Measurements from ENCODE around the gene SLC17A5. TPM values are rescaled to one million over a fixed set of nuclear protein-coding genes. Genes with fewer than 3 reads are reported as not detected.
A peak's percentile ranks its signal among the peaks of the same experiment; 100 is the strongest.

The SLC17A5 gene
- total and polyA plus RNA-seq, 10 of the 15 experiments (the other 5 are each of a cell fraction or from before 2014, with no cell fraction given) = 2.3 to 7.2 (median 5.0) TPM

DNA sequence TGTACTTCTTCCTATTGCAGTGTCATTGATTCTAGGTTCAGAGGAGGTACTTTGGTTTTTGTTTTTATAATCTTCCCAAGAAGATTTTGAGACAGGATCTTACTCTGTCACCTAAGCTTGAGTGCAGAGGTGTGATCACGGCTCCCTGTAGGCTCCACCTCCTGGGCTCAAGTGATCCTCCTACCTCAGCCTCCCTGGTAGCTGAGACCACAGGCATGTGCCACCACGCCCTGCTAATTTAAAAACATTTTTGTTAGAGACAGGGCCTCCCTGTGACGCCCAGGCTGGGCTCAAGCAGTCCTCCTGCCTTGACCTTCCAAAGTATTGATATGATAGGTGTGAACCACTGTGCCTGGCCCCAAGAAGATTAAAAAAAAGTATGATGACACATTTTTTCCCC, 3.4 kb upstream of the SLC17A5 start:
- Histone ChIP-seq H3K36me3 (ENCODE audit: control insufficient read depth in 2 of 2, insufficient read depth in 2 of 2, low read length in 1 of 2) (no peaks in the 10 kb centered on the region), H3K4me1 (ENCODE audit: control insufficient read depth, insufficient read depth, low read length) (no peaks in the 10 kb centered on the region), H3K4me3 (no peak overlapping the region), H3K4me2 (ENCODE audit: control insufficient read depth, insufficient read depth) (no peak overlapping the region), H3K27ac (ENCODE audit: control insufficient read depth, insufficient read depth) (no peak overlapping the region), H3K27me3 (replicated peaks in 1 of 2; ENCODE audit: control insufficient read depth in 2 of 2, insufficient read depth in 2 of 2, low read length in 1 of 2) (no peaks in the 10 kb centered on the region), H3K79me2 (ENCODE audit: control insufficient read depth, insufficient read depth, low read length) (peaks cover 7% of the 10 kb centered on the region), H2AFZ (ENCODE audit: control insufficient read depth, low read depth, low read length) (no peak overlapping the region), H3K9me3 (replicated peaks; ENCODE audit: control insufficient read depth, insufficient read depth, low read length) (no peaks in the 10 kb centered on the region), H4K20me1 (ENCODE audit: control insufficient read depth, insufficient read depth) (no peaks in the 10 kb centered on the region), H3K9ac (ENCODE audit: control insufficient read depth, insufficient read depth, low read length) (no peak overlapping the region)
- SMC1A ChIA-PET (ENCODE audit: uncharacterized antibody, unreplicated experiment) = no interaction called here
- TF ChIP-seq BHLHE40 (IDR thresholded peaks at IDR 0.05; ENCODE audit: borderline replicate concordance in 1 of 2, low read depth in 2 of 2, low read length in 1 of 2) (peak in 1 of 2 experiments; percentile 16; a peak in 1 of 4 replicates), NFYA (IDR thresholded peaks at IDR 0.05; ENCODE audit: borderline replicate concordance, low read depth, low read length) (no peak)
- ATAC-seq (no peak), FAIRE-seq (no peak), DNase-seq (ENCODE audit: low read depth, low spot score) (no peak)
- BruUV-seq (replicated peaks) = no TSS peak
- POLR2A ChIA-PET = interaction anchor here (0.7 kb wide), 1 partner anchor 38 kb away, joined by 8 read pairs; no protein-coding TSS in a partner anchor
- CTCF ChIA-PET = interaction anchor here (0.5 kb wide), 1 partner anchor 204 kb away, joined by 4 read pairs; no protein-coding TSS in a partner anchor
- RAD21 ChIA-PET (ENCODE audit: unreplicated experiment) = no interaction called here
- intact Hi-C loops (cut with micrococcal nuclease; ENCODE audit: unreplicated experiment) (no loop called here), in situ Hi-C loops (cut with MboI) (no loop called here)
- WGBS (ENCODE audit: insufficient coverage, insufficient replicate concordance, low lambda C conversion rate, missing lambda C conversion rate) = 71% methylated on average over 3 of the region's 3 CpGs

DNA sequence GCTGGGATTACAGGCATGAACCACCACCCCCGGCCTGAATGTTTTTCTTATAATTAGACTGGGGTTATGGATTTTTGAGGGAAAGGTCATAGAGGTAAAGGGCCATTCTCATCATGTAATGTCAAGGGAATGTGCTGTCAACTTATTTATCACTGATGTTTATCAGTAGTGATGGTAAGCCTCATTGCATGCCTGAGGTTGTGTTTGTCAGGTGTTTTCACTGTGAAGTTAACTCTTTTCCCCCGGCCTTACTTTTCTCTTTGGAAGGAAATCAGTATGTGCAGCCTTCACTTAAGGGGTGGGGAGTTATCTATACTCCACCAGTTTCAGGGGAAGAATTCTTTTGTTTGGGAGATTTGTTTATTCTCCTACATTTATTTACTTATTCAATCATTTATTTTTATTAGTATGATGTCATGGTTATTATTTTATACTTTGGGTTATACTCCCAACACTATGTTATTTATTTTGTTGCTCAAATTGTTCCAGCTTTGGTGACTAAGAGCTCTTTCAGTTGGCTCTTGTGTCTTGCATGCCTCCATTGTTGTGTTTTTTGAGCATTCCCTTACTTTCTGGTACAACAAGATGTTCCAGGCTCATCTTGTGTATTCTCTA, 2.8 kb upstream of the SLC17A5 start:
- WGBS (ENCODE audit: insufficient coverage, insufficient replicate concordance, low lambda C conversion rate, missing lambda C conversion rate) = 75% methylated on average over 2 of the region's 2 CpGs
- RAD21 ChIA-PET (ENCODE audit: unreplicated experiment) = no interaction called here
- Histone ChIP-seq H3K79me2 (ENCODE audit: control insufficient read depth, insufficient read depth, low read length) (peaks cover 7% of the 10 kb centered on the region), H3K27ac (ENCODE audit: control insufficient read depth, insufficient read depth) (no peak overlapping the region), H3K4me2 (ENCODE audit: control insufficient read depth, insufficient read depth) (no peak overlapping the region), H4K20me1 (ENCODE audit: control insufficient read depth, insufficient read depth) (no peaks in the 10 kb centered on the region), H3K9ac (ENCODE audit: control insufficient read depth, insufficient read depth, low read length) (no peak overlapping the region), H3K36me3 (ENCODE audit: control insufficient read depth in 2 of 2, insufficient read depth in 2 of 2, low read length in 1 of 2) (no peaks in the 10 kb centered on the region), H3K27me3 (replicated peaks in 1 of 2; ENCODE audit: control insufficient read depth in 2 of 2, insufficient read depth in 2 of 2, low read length in 1 of 2) (no peaks in the 10 kb centered on the region), H2AFZ (ENCODE audit: control insufficient read depth, low read depth, low read length) (no peak overlapping the region), H3K4me1 (ENCODE audit: control insufficient read depth, insufficient read depth, low read length) (no peaks in the 10 kb centered on the region), H3K9me3 (replicated peaks; ENCODE audit: control insufficient read depth, insufficient read depth, low read length) (no peaks in the 10 kb centered on the region), H3K4me3 (no peak overlapping the region)
- DNase-seq (ENCODE audit: low read depth, low spot score) (no peak), ATAC-seq (no peak), FAIRE-seq (no peak)
- TF ChIP-seq, protein P1, sequence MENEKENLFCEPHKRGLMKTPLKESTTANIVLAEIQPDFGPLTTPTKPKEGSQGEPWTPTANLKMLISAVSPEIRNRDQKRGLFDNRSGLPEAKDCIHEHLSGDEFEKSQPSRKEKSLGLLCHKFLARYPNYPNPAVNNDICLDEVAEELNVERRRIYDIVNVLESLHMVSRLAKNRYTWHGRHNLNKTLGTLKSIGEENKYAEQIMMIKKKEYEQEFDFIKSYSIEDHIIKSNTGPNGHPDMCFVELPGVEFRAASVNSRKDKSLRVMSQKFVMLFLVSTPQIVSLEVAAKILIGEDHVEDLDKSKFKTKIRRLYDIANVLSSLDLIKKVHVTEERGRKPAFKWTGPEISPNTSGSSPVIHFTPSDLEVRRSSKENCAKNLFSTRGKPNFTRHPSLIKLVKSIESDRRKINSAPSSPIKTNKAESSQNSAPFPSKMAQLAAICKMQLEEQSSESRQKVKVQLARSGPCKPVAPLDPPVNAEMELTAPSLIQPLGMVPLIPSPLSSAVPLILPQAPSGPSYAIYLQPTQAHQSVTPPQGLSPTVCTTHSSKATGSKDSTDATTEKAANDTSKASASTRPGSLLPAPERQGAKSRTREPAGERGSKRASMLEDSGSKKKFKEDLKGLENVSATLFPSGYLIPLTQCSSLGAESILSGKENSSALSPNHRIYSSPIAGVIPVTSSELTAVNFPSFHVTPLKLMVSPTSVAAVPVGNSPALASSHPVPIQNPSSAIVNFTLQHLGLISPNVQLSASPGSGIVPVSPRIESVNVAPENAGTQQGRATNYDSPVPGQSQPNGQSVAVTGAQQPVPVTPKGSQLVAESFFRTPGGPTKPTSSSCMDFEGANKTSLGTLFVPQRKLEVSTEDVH (IDR thresholded peaks at IDR 0.05; ENCODE audit: low read depth, partially characterized antibody) = no peak
- TF ChIP-seq POLR2AphosphoS5 (IDR thresholded peaks at IDR 0.05; ENCODE audit: low read length) (no peak), ZZZ3 (IDR thresholded peaks at IDR 0.05; ENCODE audit: control insufficient read depth, insufficient read length, low read depth) (no peak), CREM (IDR thresholded peaks at IDR 0.05; ENCODE audit: low read depth) (no peak), DPF2 (IDR thresholded peaks at IDR 0.05) (no peak), ATF7 (IDR thresholded peaks at IDR 0.05; ENCODE audit: low read depth) (peak; percentile 47; the same call in 1 of the 2 replicates)
- in situ Hi-C loops (cut with MboI) (no loop called here), intact Hi-C loops (cut with micrococcal nuclease; ENCODE audit: unreplicated experiment) (no loop called here)
- no TSS peak for BruUV-seq (replicated peaks)
- CTCF ChIA-PET = interaction anchor here (0.5 kb wide), 1 partner anchor 204 kb away, joined by 4 read pairs; no protein-coding TSS in a partner anchor
- SMC1A ChIA-PET (ENCODE audit: uncharacterized antibody, unreplicated experiment) = no interaction called here
- POLR2A ChIA-PET = no interaction called here
